HG03460 (cell line): ENCODE results near the gene SERP2.

ENCODE experiments used
- ATAC-seq: cut with Tn5 transposase; IDR thresholded peaks from one replicate; pipeline ENCODE4 v1.9.1; 2021; ENCODE audit not compliant: unreplicated experiment

SERP2 gene

DNA sequence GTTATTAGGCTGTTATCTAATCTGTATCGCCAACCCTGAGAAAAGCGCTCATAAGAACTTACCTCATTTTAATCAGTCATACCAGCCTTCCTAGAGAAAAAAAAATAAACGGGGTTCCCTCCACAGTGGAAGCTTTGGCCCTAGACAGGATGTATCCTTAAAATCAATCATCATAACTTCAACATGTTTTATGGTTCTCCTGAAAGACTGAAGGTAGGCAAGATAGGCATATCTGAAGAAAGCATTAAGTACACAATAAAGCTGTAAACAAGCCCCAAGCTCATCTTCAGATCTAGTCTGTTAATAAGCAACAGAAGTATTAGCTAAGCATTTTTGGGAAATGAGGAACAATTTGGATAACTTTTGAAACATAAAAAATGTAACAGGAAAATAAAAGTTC is 18.7 kb upstream of the SERP2 start:
- ATAC-seq, result no peak

DNA sequence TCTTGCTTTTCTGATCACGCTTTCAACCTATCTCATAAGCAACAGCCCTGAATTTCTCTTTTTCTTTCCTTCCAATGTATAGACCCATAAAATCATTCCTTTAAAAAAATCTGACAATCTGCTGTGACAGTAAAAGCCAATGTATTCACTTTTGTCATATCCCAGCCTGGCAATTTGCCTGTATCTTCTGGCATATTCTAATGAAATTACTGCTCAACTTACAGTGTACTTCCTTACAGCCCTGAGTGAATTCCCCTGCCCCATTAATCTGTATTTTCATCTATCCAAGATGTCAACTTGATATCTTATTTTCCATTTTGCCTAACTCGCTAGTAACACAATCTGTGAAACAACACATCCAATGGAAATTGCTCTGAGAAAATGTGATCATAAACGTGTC is 18.0 kb upstream of the SERP2 start:
- ATAC-seq, result no peak

DNA sequence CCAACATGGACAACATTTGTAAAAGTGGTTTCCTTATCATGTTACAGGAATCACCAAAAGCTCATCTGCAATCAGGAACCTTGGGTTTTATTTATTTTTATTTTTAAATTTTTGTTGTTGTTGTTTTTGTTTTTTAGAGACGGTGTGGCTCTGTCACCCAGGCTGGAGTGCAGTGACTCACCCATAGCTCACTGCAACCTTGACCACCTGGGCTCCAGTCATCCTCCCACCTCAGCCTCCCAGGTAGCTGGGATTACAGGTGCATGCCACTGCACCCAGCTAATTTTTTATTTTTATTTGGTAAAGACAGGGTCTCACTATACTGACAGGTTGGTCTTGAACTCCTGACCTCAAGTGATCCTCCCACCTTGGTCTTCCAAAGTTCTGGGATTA is 13.6 kb upstream of the SERP2 start:
- no peak for ATAC-seq

- ATAC-seq, result no peak
These were observed 11.1 kb upstream of the SERP2 start for GRCh38 chr13:44362394-44363040.

- ATAC-seq, result no peak
These were observed 9.8 kb upstream of the SERP2 start for GRCh38 chr13:44363631-44364344.

GRCh38 chr13:44364345-44365000 is 9.2 kb upstream of the SERP2 start:
- no peak for ATAC-seq

GRCh38 chr13:44365008-44365407 is 8.6 kb upstream of the SERP2 start:
- no peak for ATAC-seq

- no peak for ATAC-seq
These were observed 7.7 kb upstream of the SERP2 start for GRCh38 chr13:44365899-44366298.

GRCh38 chr13:44368062-44368591 is 5.5 kb upstream of the SERP2 start:
- no peak for ATAC-seq

DNA sequence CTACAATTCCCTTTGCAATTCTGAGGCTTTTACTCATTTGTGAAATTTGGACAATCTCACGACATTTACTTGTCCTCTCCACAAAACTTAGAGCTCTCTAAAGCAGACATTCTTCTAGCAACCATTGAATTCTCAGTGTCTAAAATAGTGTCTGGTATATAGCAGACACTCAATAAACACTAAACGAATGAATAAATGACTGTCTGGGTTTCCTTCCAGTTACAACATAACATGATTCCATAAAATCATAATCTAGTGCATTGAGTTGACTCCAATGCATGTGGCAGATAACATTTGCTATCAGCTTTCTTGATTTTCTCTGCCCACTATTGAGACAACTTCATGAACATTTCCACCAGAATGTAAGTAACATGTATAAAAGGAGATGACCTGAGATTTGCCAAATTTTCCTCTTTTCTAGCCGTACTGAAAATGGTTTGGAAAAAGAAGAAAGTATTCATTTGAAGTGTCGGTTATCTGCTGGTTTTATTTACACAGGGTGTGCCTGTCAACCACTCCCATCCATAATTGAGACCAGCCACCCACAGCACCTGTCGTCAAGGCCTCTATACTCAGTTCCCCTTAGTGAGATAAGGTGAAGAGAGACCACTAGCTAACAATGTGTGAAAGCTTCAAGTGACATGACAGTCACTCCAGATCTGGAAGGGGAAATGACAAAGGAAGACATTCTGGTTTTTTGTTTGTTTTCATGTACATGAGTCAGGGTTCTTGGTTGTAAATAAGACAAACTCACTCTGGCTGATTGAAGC is 4.8 kb upstream of the SERP2 start:
- no peak for ATAC-seq

- no peak for ATAC-seq
These were observed 2.2 kb upstream of the SERP2 start for GRCh38 chr13:44371421-44371820.

GRCh38 chr13:44373247-44373600 is 400 bp upstream of the SERP2 start:
- ATAC-seq, result no peak

- ATAC-seq, result no peak
These were observed 706 bp downstream of the SERP2 start for GRCh38 chr13:44374348-44374712.

DNA sequence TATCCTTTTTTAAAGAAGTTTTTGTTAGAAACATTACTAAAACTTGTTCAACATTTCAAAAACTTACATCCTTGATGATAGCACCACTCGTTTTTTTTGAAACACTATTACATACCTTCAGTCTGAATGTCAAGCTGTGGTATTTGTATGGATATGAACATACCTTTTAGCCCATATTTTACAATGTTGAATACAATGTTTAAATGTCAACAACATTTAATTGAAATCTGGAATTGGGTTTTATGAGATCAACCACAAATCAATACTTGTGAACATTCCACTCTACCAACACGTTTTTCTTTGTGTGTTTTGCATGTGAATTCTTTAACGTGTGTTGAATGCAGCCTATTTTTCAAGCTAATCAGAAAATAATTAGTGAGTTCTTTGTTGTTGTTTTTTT is 4.7 kb downstream of the SERP2 start:
- ATAC-seq, result no peak

DNA sequence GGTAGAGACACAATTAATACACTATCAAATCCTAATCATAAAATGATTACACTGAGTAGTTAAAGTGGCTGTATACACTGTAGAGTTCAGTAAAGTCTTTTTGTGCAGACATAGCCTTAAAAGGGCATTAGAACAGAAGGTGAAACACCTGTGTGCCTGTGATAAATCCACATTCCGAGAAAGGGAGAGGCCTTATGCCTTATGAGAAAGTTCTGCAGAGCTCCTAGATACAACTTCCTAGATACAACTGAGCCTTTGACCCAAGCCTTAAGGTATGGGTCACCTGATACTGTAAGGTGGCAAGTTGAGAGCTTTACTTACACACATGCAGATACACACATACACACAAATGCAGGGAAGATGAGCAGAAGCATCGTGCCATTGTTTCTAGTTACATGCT is 6.3 kb downstream of the SERP2 start:
- ATAC-seq, result no peak

GRCh38 chr13:44380404-44381165 is 7.0 kb downstream of the SERP2 start:
- no peak for ATAC-seq

- no peak for ATAC-seq
These were observed 9.1 kb downstream of the SERP2 start for GRCh38 chr13:44382635-44383145.

- no peak for ATAC-seq
These were observed 10.3 kb downstream of the SERP2 start for GRCh38 chr13:44383945-44384344.

- no peak for ATAC-seq
These were observed 11.2 kb downstream of the SERP2 start for GRCh38 chr13:44384778-44385177.

DNA sequence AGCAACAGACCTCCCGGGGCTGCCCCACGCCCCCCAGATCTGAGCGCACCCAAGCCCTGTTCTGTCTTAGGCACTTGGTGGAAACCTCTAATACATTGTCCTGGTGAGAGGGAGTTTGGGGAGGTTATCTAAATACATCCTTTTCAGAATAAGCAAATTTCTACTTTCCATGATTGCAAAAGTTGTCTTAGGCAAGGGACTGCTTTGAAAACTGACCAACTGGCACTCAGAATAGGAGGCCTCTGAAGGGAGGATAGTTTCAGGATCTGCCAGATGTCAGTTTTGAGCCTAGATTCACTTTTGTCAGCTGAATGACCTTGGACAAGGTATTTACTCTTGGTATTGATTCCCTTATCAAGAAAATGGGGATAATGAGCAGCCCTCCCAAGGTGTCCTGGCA is 11.8 kb downstream of the SERP2 start:
- no peak for ATAC-seq

DNA sequence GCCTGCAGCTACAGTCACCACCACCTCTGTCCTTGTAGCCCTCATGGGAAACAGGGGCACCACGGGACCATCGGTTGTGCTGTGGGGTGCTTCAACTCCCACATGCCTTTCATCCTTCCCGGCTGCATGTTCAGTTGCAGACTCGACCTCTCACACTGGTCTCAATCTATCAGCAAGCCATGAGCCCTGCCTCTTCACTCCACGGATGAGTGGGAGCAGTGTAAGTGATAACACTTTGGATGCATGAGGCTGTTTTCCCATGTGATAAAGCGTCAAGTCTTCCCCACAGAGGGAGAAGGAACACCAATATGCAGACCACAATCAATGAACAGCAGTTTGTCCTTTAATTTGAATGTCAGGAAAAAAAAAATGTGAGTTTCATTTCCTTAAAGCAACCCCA is 12.2 kb downstream of the SERP2 start:
- ATAC-seq, result no peak
